Thyroid gland (tissue), 4 donors: Measurements from ENCODE around the gene ACER1.

Source experiments
- CTCF ChIP-seq, 6 experiments: fragments of 200-600 bp in 3 of 6; fragments of 450-650 bp in 3 of 6; sonication (generic) in 3 of 6; IDR thresholded peaks; one replicate each; pipeline ENCODE4 v1.5.1; 2016 to 2019; ENCODE audit warnings: antibody characterized with exemption in 6 of 6, mild to moderate bottlenecking in 2 of 6, inconsistent platforms in 1 of 6, moderate library complexity in 1 of 6
- POLR2A ChIP-seq, 2 donors: fragments of 450-650 bp; IDR thresholded peaks; one replicate each; pipeline ENCODE4 v1.6.1; 2017; ENCODE audit warnings: antibody characterized with exemption in 2 of 2, mild to moderate bottlenecking in 2 of 2, moderate library complexity in 1 of 2

- TF ChIP-seq CTCF (IDR thresholded peaks at IDR 0.05) (no peak), POLR2A (IDR thresholded peaks at IDR 0.05) (no peak)
Measured at GRCh38 chr19:6263306-6263705, 70.1 kb downstream of the ACER1 start.
